IPS-NIHi7 (cell line): ENCODE results near the gene TXLNB.
"Not testable (repeated sequence)": the region's sequence is repeated elsewhere in the genome, so short reads cannot be mapped to it uniquely, and the experiment has no call there.

Experiments
- DNase-seq: peaks from one replicate; pipeline ENCODE4 v3.0.0; 2012; ENCODE audit warnings: mixed read lengths; ENCODE audit errors: extremely low spot score

TXLNB gene

DNA sequence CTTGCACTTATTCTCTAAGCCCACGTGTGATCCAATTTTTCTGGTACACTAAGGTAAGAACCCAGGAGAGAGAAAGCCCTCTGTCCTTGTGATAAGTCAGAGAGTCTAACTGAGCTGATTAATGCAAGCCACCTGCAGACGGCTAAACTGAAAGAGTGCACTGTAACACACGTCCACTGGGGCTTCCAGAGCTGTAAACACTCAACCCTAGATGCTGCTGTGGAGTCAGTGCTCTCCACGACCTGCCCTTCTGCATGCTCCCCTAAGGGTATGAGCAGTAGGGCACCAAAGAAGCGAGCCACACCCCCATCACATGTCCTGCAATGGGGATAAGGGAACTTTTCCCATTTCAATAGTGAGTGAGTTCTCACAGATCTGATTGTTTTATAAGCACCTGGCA, 55.7 kb downstream of the TXLNB start:
- DNase-seq = no peak

DNA sequence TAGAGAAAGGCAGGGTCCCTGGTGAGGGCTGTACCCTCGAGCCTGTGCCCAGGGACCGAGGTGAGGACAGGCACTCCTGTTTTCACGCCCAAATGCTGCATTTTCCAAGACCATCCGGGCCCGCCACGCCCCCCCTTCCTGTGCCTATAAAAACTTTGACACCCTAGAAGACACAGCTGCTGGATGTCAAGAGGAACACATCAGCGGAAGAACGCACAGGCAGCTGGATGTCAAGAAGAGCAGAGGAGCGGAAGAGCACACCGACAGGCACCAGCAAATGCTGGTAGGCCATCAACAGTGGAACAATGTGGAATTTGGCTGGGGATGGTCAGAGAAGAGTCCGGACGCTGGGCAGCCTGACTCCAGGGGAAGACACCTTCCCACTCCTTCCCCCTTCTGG, 56.1 kb downstream of the TXLNB start:
- no peak for DNase-seq

DNA sequence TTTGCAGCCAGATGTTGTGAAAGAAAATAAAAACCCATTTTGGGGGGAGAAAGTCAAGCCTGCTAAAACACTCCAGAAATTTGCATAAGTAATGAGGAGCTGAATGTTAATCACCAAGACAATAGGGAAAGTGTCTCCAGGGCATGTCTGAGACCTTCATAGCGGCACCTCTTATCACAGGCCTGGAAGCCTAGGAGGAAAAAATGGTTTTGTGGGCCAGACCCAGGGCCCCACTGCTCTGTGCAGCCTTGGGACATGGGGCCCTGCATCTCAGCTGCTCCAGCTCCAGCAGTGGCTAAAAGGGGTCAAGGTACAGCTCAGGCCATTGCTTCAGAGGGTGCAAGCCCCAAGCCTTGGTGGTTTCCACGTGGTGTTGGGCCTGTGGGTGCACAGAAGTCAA, 57.6 kb downstream of the TXLNB start:
- not testable (repeated sequence) for DNase-seq

DNA sequence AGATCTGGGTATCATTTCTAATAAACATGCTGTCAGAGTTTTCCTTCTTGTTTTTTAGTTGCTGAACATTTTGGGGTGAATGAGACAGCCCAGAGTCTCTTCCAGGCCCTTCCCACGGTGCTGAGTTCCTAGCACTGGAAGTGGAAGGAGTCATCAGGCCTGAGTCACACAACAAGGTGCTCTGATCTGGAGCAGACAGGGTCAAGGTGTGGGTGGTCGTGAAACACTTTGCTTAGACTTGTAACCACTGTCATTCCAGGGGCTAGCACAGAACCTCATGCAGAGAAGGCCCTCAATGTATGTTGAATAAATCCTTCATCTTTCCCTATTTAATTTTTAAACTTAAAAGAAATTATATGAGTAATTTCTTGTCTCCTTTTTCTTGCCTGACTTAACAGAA, 60.6 kb downstream of the TXLNB start:
- no peak for DNase-seq

DNA sequence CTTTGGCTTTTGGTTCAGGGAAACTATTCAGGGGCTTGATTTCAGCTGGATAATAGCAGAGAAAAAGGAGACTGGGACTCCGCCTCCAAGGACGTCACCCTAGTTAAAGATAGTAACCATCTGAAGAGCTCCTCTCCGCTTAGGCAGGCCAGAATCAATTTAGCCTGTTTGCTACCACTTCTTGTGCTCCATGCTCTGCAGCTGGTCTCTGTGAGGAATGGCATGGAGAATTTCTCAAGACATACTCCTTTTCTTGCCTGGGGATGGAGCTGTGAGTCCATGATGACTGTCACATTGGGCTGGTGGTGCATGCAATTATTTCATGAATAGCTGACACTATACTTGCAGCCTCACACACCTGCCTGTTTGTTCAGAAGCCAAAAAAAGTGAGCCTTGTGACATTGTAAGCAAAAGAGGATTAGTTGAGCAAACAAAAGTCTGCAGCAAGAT, 61.4 kb downstream of the TXLNB start:
- DNase-seq = no peak

DNA sequence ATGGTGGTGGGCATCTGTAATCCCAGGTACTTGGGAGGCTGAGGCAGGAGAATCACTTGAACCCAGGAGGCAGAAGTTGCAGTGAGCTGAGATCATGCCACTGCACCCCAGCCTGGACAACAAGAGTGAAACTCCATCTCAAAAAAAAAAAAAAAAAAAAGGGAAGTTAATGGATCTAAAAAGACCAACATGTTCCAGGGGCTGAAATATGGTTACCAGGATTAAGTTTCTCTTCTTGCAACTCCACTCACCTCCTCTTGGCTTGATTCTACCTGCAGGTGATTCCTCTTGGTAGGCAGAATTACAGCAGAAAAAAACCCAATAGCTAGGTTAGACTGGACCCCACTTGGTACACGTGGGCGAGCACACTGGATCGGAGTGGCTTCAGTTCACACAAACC, 63.4 kb downstream of the TXLNB start:
- DNase-seq = not testable (repeated sequence)

DNA sequence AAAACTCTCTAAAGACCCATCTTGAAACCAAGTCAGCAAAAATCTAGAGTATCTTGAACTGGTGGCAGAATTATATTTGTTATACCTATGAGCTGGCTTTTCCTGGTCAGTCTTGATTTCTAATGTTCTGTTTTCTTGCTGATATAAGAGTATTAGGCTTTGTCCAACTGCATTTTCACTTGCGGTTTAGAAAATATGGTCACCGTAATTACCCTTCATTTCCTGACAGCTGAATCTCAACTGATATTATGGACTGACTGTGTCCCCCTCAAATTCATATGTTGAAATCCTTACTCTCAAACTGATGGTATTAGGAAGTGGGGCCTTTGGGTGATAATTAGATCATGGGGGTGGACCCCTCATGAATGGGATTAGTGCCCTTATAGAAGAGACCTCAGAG, 72.1 kb downstream of the TXLNB start:
- DNase-seq = no peak

DNA sequence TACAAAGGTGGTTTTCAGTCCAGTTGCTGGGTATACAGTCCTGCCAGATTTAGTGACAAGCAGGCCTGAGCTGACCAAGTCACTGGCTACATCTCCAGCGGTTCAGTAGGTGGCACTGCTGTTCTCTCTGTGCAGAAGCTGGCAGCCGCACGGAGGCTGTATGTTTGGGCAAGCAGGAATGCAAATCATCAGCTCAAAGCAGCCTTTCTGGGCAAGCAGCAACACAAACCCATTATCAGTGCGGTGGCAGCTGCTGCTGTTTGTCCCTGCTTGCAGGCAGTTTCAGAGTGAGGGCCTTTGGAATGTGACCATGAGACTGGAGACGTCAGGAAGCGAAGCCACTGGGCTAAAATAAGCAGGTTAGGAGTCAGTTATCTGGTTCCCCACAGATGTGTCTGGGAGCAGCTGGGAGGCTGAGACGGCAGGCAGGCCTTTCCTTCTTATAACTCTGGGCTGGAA, 72.5 kb downstream of the TXLNB start:
- peak; percentile 90 for DNase-seq

DNA sequence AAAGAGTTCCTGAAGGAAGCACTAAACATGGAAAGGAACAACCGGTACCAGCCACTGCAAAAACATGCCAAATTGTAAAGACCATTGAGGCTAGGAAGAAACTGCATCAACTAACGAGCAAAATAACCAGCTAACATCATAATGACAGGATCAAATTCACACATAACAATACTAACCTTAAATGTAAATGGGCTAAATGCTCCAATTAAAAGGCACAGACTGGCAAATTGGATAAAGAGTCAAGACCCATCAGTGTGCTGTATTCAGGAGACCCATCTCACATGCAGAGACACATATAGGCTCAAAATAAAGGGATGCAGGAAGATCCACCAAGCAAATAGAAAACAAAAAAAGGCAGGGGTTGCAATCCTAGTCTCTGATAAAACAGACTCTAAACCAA, 79.3 kb downstream of the TXLNB start:
- DNase-seq = not testable (repeated sequence)

DNA sequence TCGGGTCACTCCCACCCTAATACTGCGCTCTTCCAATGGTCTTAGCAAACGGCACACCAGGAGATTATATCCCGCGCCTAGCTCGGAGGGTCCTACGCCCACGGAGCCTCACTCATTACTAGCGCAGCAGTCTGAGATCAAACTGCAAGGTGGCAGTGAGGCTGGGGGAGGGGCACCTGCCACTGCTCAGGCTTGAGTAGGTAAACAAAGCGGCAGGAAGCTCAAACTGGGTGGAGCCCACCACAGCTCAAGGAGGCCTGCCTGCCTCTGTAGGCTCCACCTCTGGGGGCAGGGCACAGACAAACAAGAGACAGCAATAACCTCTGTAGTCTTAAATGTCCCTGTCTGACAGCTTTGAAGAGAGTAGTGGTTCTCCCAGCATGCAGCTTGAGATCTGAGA, 81.0 kb downstream of the TXLNB start:
- not testable (repeated sequence) for DNase-seq

DNA sequence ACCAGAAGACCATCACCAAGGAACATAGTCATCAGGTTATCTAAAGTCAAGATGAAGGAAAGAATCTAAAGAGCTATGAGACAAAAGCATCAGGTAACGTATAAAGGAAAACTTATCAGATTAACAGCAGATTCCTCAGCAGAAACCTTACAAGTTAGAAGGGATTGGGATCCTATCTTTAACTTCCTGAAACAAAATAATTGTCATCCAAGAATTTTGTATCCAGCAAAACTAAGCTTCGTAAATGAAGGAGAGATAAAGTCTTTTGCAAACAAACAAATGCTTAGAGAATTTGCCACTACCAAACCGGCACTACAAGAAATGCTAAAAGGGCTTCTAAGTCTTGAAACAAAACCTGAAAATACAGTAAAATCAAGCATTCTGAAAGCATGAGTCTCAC, 86.0 kb downstream of the TXLNB start:
- no peak for DNase-seq

DNA sequence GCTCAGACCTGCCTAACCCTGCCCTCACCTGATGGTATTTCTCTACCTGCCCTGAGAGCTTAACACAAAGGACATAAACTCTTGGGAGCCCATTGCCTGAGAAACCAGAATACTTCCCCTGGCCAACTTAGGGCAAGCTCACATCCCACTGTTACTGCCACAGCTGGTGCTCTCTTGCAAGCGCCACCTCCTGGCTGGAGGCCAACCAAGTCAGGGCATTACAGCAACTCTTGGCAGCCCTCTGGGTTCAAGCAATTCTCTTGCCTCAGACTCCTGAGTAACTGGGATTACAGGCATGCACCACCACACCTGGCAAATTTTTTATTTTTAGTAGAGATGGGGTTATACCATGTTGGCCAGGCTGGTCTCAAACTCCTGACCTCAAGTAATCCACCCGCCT, 86.8 kb downstream of the TXLNB start:
- DNase-seq = no peak

DNA sequence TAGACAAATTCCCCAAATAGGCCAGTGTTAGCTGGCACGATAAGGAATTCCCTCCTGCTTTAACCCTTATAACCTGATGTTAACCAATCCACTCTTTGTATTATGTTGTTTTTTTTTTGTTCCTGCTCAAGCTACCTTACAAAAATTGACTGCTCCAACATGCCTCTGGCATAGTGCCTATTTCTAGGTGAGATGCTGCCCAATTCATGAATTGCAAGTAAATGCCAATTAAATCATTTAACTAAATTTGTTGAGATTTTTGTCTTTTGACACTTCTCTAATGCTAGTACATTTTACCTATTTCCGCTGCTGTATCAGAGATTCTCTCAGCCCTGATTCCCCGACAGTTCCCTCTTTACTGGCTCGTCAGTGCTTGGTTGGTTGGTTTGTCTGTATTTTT, 90.4 kb downstream of the TXLNB start:
- no peak for DNase-seq

DNA sequence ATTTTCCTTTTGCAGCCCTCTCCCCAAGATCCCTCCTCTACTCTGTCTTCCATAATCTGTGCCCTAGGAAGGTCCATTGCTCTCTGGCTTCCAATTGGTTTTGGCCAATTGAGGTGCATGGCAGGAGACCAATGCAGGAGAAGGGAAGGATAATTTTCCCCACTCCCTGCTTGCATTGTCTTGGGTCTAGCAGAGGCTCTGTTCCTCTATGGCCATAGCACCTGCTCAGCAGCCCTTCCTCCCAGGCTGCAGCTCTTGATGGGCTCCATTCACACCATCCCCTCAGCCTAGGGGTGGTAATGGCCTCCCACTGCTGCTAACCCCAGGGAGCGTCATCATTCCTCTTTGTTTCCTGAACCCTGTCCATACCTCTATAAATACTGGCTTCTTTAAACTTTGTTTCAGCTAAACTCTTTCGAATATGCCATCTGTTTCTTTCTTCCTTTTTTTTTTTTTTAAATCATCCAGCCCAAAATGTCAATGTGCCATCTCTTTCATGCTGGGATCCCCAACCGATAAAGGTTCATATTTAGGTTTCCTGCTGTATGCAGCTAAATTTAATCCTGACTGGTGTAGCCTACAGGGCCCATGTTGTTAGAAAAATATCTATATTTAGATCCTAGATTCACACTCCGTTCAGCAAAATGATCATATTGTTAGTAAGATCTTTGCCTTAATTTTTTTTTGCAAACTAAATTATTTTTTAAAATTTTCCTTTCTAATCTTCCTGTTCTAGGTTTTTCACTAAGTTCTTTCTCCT, 93.1 kb downstream of the TXLNB start:
- DNase-seq = peak; percentile 24

DNA sequence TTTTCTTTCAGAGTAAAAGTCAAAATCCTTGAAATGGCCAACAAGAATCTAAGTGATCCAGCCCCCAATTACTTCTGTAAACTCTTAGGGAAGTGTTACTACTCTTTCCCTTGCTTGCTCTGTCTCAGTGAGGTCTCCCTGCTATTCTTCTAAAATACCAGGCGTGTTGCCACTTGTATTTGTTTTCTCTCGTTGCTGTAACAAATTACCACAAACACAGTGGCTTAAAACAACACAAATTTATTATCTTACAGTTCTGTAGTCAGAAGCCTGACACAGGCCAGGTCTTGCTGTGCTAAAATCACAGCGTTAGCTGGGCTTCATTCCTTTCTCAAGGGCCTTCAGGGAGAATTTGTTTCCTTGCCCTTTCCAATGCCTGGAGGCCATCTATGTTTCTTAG, 97.1 kb downstream of the TXLNB start:
- no peak for DNase-seq
